ENCODE results near the gene DBF4B. TPM values are rescaled to one million over a fixed set of nuclear protein-coding genes. Genes with fewer than 3 reads are reported as not detected.

DBF4B gene
- total RNA-seq, 2 donors from 2014 or later = 2.3 to 4.4 TPM

- peak overlapping the region in 1 of 2 donors; percentile 45 for H3K4me3 ChIP-seq
- TF ChIP-seq CTCF (IDR thresholded peaks at IDR 0.05) = peak; percentile 74 to 94
- H3K27ac ChIP-seq = peak overlapping the region; percentile 84 to 85
Measured at GRCh38 chr17:44779211-44780025, 71.0 kb downstream of the DBF4B start.

GRCh38 chr17:44780161-44780560 is 71.7 kb downstream of the DBF4B start:
- Histone ChIP-seq H3K27ac (peak overlapping the region; percentile 84 to 85), H3K36me3 (no peaks in the 10 kb centered on the region), H3K4me1 (peaks cover 0 to 58% of the 10 kb centered on the region in 2 donors), H3K27me3 (no peaks in the 10 kb centered on the region), H3K9me3 (no peaks in the 10 kb centered on the region), H3K4me3 (no peak overlapping the region)
- DNase-seq (ENCODE audit: low spot score) = no peak
- no peak for TF ChIP-seq CTCF (IDR thresholded peaks at IDR 0.05)

More at GRCh38 chr17:44779211-44780025, 71.0 kb downstream of the DBF4B start:
- Histone ChIP-seq H3K27me3 (no peaks in the 10 kb centered on the region), H3K4me1 (peaks cover 0 to 62% of the 10 kb centered on the region in 2 donors), H3K9me3 (no peaks in the 10 kb centered on the region), H3K36me3 (no peaks in the 10 kb centered on the region)
- DNase-seq (ENCODE audit: low spot score) = peak; percentile 84

- Histone ChIP-seq H3K4me1 (peaks cover 0 to 56% of the 10 kb centered on the region in 2 donors), H3K27ac (peak overlapping the region; percentile 84 to 85)
Measured at GRCh38 chr17:44780845-44781480, 72.5 kb downstream of the DBF4B start.

GRCh38 chr17:44781551-44782325 is 73.3 kb downstream of the DBF4B start:
- H3K4me3 ChIP-seq = peak overlapping the region in 1 of 2 donors; percentile 21
- DNase-seq (ENCODE audit: low spot score) = no peak

More at GRCh38 chr17:44780845-44781480, 72.5 kb downstream of the DBF4B start:
- DNase-seq (ENCODE audit: low spot score) = no peak
- Histone ChIP-seq H3K9me3 (no peaks in the 10 kb centered on the region), H3K36me3 (no peaks in the 10 kb centered on the region), H3K27me3 (no peaks in the 10 kb centered on the region), H3K4me3 (no peak overlapping the region)
- TF ChIP-seq CTCF (IDR thresholded peaks at IDR 0.05) = no peak

More at GRCh38 chr17:44781551-44782325, 73.3 kb downstream of the DBF4B start:
- Histone ChIP-seq H3K27me3 (no peaks in the 10 kb centered on the region), H3K9me3 (no peaks in the 10 kb centered on the region), H3K4me1 (peaks cover 0 to 60% of the 10 kb centered on the region in 2 donors), H3K36me3 (no peaks in the 10 kb centered on the region), H3K27ac (peak overlapping the region; percentile 84 to 85)
- no peak for TF ChIP-seq CTCF (IDR thresholded peaks at IDR 0.05)

Measured in right atrium auricular region (tissue), 2 donors.